Forelimb muscle (tissue), 1 donor: ENCODE results near the gene LAMTOR4. TPM values are rescaled to one million over a fixed set of nuclear protein-coding genes. Genes with fewer than 3 reads are reported as not detected.
"Not testable (repeated sequence)": the region's sequence is repeated elsewhere in the genome, so short reads cannot be mapped to it uniquely, and the experiment has no call there.

ENCODE experiments used
- DNase-seq: peaks from one replicate; pipeline ENCODE4 v3.0.0-alpha.2; 2013; ENCODE audit warnings: low read depth
- polyA plus RNA-seq: library from polyadenylated mRNA; unstranded; fragments of 120-200 nt; gene quantifications from one replicate; pipeline ENCODE4 v1.2.1, GENCODE V29; 2013; ENCODE audit not compliant: insufficient read length

LAMTOR4 gene
- polyA plus RNA-seq, 1 donor = 54.1 TPM

DNA sequence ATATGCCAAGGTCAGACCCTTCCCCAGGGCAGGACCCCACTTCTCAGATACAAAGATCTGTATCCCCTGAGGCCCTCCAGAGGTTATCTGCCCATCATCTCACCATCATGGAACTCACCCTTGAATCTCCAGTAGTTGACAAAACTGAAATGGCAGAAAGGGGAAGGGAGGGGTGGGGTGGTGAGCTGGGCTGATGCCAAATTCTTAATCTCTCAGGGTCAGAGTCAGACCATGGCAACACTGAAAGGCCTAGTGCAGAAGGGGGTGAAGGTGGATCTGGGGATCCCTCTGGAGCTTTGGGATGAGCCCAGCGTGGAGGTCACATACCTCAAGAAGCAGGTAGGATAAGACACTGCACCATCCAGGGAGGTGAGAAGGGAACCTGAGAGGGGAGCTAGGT lies 26.1 kb upstream of the LAMTOR4 start:
- DNase-seq = no peak

DNA sequence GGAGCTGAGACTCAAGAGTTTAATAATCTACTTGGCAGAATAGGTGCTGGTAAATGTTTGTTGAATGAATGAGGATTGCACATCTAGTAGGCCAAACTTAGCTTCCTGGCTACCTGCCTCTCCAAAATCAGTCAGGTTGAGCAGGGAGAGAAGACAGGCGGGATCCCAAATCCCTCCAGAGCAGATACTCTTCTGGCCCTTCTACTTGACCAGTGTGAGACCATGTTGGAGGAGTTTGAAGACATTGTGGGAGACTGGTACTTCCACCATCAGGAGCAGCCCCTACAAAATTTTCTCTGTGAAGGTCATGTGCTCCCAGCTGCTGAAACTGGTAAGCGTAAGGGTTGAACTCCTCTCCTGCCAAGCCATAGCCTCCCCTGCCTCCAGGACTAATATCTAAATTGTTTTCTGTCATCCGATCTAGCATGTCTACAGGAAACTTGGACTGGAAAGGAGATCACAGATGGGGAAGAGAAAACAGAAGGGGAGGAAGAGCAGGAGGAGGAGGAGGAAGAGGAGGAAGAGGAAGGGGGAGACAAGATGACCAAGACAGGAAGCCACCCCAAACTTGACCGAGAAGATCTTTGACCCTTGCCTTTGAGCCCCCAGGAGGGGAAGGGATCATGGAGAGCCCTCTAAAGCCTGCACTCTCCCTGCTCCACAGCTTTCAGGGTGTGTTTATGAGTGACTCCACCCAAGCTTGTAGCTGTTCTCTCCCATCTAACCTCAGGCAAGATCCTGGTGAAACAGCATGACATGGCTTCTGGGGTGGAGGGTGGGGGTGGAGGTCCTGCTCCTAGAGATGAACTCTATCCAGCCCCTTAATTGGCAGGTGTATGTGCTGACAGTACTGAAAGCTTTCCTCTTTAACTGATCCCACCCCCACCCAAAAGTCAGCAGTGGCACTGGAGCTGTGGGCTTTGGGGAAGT lies 24.2 kb upstream of the LAMTOR4 start:
- DNase-seq = no peak

DNA sequence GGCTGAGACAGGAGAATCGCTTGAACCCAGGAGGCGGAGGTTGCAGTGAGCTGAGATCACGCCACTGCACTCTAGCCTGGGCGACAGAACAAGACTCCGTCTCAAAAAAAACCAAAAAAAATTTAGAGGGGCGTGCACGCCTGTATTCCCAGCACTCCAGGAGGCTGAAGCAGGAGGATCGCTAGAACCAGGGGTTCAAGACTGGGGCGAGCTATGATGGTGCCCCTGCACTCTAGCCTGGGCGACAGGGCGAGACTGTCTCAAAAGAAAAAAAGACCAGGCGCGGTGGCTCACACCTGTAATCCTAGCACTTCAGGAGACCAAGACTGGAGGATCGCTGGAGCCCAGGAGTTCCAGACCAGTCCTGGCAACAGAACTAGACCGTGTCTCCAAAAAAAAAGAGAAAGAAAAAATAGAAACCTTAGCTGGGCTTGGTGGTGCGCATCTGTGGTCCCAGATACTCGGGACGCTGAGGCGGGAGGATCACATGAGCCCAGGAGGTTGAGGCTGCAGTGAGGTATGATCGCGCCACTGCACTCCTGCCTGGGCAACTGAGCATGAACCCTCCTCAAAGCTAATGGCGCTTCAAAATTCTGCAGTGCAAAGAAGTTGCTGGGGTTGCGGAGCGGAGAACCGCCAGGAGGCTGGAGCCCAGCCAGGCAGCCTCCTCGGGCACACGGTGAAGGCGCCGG lies 22.3 kb upstream of the LAMTOR4 start:
- DNase-seq = no peak

- DNase-seq = peak; percentile 77
Observed at GRCh38 chr7:100126931-100127865, 21.5 kb upstream of the LAMTOR4 start, which contains the start of gene MBLAC1. MBLAC1 (plus strand) TSS chr7:100126967; CDS start chr7:100127396, 429 bp downstream.

- no peak for DNase-seq
Observed at GRCh38 chr7:100127866-100128636, 20.7 kb upstream of the LAMTOR4 start.

DNA sequence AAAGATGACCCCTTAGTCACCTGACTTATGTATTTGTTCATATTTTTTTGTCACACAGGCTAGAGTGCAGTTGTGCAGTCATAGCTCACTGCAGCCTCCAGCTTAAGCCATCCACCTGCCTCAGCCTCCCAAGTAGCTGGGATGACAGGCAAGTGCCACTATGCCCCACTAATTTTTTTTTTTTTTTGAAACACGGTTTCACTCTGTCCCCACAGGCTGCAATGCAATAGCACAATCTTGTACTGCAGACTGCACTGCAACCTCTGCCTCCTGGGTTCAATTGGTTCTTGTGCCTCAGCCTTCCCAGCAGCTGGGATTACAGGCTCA lies 20.1 kb upstream of the LAMTOR4 start:
- DNase-seq = no peak

DNA sequence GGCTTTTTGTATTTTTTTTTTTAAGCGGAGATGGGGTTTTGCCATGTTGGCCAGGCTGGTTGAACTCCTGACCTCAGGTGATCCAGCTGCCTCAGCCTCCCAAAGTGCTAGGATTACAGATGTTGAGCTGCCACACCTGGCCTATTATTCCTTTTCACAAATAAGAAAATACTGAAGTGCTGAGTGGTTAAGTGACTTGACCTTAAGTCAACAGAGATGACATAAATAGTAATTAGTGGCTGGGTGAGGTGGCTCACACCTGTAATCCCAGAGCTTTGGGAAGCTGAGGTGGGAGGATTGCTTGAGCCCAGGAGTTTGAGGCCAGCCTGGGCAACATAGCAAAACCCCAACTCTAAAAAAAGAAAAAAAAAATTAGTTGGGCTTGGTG lies 18.5 kb upstream of the LAMTOR4 start:
- DNase-seq = not testable (repeated sequence)

- DNase-seq = no peak
Observed at GRCh38 chr7:100130608-100131453, 17.9 kb upstream of the LAMTOR4 start.

DNA sequence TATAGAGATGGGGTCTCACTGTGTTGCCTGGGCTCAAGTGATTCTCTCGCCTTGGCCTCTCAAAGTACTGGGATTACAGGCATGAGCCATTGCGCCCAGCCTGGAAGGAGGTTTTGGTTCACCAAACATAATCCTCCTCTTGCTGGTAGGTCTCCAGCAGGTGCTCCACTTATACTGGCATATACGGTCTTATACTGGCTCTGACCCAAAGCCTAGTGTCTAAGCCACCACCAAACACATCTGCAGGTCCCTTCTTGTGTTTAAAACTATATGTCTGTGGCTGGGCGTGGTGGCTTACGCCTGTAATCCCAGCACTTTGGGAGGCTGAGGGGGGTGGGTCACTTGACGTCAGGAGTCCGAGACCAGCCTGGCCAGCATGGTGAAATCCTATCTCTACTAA lies 16.6 kb upstream of the LAMTOR4 start:
- no peak for DNase-seq

DNA sequence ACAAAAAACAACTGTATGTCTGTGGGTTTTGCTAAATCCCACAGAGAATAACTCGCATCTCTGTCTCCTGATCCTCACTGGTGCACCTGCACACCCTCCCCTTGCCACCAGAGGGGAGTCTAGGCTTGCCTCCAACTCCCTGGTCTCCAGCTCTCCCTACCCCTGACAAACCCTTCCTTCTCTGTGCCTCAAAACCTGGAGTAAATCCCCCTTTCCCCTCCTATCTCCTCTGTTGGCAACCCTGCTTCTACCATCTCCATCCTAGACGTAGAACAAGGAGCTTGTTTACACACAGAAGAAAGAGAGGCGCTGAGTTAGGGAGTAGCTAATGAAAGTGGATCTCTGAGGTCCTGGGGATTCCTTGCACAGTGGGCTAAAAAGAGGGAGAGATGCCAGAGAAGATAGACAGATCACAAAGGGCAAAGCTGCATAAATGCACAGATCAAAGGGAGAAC lies 16.0 kb upstream of the LAMTOR4 start:
- DNase-seq = no peak

DNA sequence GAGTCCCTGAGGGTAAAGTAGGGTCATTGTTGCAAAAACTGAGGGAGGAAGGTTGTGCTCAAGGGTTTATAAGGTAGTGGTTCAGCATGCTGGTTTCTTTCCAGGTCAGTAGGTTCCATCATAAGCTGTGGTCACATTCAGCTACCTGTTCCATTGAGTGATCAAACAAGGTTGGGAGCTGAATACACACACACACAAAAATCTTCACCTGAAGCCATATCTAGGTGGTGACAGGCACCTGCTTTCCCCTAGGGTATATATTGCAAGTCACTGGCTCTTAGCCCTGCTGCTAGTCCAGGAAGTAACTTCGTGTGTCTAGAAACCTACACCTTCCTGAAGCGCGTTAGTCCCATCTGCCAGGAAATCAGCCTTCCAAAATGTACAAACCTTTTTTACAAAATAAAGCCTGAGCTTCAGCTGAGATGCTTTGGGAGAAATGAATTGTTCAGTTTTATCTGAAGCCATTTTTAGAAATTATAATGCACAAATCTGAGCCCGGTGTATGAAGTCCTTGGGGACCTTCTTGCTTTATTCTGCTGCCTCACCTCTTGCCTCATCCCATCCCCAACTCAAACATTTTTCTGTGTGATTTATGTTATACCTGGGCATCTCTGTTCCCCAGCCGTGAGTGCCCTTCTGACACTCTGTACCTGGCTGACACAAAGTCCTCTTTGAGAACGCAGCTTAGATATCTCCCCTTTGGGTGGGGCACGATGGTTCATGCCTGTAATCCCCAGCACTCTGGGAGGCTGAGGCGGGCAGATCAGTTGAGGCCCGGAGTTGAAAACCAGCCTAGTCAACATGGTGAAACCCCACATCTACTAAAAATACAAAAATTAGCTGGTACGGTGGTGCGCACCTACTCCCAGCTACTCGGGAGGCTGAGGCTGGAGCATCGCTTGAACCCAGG lies 10.6 kb upstream of the LAMTOR4 start:
- no peak for DNase-seq

DNA sequence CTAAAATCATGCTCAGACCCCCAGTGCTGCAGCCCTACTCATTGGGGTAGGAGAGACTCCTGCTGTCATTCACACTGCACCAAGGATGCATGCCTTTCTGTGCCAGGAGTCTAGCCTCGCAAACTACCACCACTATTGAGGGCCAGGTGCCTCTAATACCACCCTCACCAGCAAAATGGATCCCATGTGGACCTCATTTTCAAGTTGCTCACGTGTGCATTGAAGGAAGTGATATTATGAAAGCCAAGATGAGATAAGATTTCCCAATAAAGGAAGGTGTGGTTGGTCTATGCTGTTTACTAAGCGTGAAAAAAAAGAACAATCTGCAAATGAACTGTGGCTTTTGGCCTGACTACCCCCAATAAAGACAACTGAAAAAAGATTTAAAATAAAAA lies 7.2 kb upstream of the LAMTOR4 start:
- no peak for DNase-seq

- no peak for DNase-seq
Observed at GRCh38 chr7:100142461-100142860, 6.3 kb upstream of the LAMTOR4 start.

DNA sequence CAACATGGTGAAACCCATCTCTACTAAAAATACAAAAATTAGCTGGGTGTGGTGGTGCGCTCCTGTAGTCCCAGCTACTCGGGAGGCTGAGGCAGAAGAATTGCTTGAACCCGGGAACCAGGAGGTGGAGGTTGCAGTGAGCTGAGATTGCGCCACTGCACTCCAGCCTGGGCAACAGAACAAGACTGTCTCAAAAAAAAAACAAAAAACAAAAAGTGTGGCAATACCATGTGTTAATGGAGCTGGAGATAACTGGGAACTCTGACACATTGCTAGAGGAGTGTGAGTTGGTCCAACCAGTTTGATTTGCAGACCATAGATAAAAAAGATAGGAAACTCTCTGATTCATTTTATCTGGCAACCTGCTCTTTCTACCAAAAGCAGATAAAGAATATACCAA lies 2.4 kb upstream of the LAMTOR4 start:
- not testable (repeated sequence) for DNase-seq

DNA sequence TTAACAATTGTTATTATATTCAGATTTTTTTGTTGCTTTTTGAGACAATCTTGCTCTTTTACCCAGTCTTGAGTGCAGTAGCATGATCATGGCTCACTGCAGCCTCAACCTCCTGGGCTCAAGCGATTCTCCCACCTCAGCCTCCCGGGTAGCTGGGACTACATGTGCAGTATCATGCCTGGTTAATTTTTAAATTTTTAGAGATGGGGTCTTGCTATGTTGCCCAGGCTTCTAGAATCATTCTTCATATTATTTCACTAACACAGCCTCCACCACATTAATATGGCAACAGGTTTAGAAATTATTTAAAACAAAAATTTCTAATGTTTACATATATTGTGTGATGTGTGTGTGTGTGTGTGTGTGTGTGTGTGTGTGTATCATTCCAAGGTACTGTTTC lies 1.4 kb upstream of the LAMTOR4 start:
- DNase-seq = no peak

DNA sequence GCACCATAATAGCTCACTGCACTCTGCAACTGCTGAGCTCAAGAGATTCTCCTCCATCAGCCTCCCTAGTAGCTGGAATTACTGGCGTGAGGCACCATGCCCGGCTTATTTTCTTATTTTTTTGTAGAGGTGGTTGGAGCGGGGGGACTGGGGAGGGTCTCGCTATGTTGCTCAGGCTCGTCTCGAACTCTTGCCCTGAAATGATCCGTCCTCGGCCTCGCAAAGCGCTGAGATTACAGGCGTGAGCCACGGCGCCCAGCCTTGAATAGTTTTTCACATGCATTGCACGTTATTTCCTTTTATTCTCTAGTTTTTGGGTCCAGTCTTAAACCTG lies 526 bp upstream of the LAMTOR4 start:
- no peak for DNase-seq

- DNase-seq = no peak
Observed at GRCh38 chr7:100152404-100152803, 3.7 kb downstream of the LAMTOR4 start.

GRCh38 chr7:100152937-100153666 lies 4.4 kb downstream of the LAMTOR4 start:
- no peak for DNase-seq
